H54 (cell line): ENCODE data around the gene ALPK3.

Experiments
- DNase-seq: peaks from one replicate; pipeline ENCODE4 v3.0.0; 2011; ENCODE audit warnings: low spot score, mixed read lengths; ENCODE audit not compliant: insufficient read length
- FAIRE-seq: peaks from 3 replicates; lab custom pipeline; 2011; peaks lifted over from hg19 to GRCh38; lab: Jason Lieb, UNC
- POLR2A ChIP-seq: IDR thresholded peaks from 2 replicates; pipeline ENCODE4 v1.6.1; 2011; ENCODE audit warnings: low read depth, mild to moderate bottlenecking, low read length

The ALPK3 gene

GRCh38 chr15:84894736-84895425 lies 77.7 kb downstream of the ALPK3 start:
- DNase-seq (no peak), FAIRE-seq (no peak)
- TF ChIP-seq POLR2A = no peak

GRCh38 chr15:84898761-84899160 lies 81.6 kb downstream of the ALPK3 start:
- TF ChIP-seq POLR2A = no peak
- no peak for FAIRE-seq
- DNase-seq = no peak

GRCh38 chr15:84899750-84900149 lies 82.6 kb downstream of the ALPK3 start:
- FAIRE-seq (no peak), DNase-seq (no peak)
- no peak for TF ChIP-seq POLR2A

GRCh38 chr15:84901540-84901939 lies 84.4 kb downstream of the ALPK3 start:
- no peak for TF ChIP-seq POLR2A
- FAIRE-seq = no peak
- no peak for DNase-seq

- TF ChIP-seq POLR2A = no peak
- FAIRE-seq = no peak
- no peak for DNase-seq
Observed at GRCh38 chr15:84903751-84904150, 86.6 kb downstream of the ALPK3 start.

- TF ChIP-seq POLR2A = no peak
- DNase-seq (no peak), FAIRE-seq (no peak)
Observed at GRCh38 chr15:84904419-84904818, 87.3 kb downstream of the ALPK3 start.

GRCh38 chr15:84905016-84905916 lies 88.1 kb downstream of the ALPK3 start:
- DNase-seq = no peak
- TF ChIP-seq POLR2A = no peak
- no peak for FAIRE-seq

GRCh38 chr15:84907731-84908130 lies 90.6 kb downstream of the ALPK3 start:
- no peak for TF ChIP-seq POLR2A
- DNase-seq (no peak), FAIRE-seq (no peak)

GRCh38 chr15:84908564-84908963 lies 91.4 kb downstream of the ALPK3 start:
- no peak for TF ChIP-seq POLR2A
- DNase-seq (no peak), FAIRE-seq (no peak)

GRCh38 chr15:84909029-84909428 lies 91.9 kb downstream of the ALPK3 start:
- DNase-seq = no peak
- no peak for FAIRE-seq
- no peak for TF ChIP-seq POLR2A

GRCh38 chr15:84909782-84910181 lies 92.6 kb downstream of the ALPK3 start:
- no peak for DNase-seq
- FAIRE-seq = no peak
- TF ChIP-seq POLR2A = no peak

GRCh38 chr15:84910928-84911623 lies 93.9 kb downstream of the ALPK3 start:
- TF ChIP-seq POLR2A = no peak
- no peak for DNase-seq
- no peak for FAIRE-seq

- peak; percentile 7; the same call in 1 of the 2 replicates for TF ChIP-seq POLR2A
- FAIRE-seq = peak; percentile 15
Observed at GRCh38 chr15:84911879-84912660, 94.9 kb downstream of the ALPK3 start.

More at GRCh38 chr15:84911879-84912660, 94.9 kb downstream of the ALPK3 start:
- DNase-seq = peak; percentile 71
